Activated CD8-positive, alpha-beta memory T cell treated with anti-CD3 and anti-CD28 coated beads for 36 hours (primary cell): ENCODE measurements around the gene PRMT7. TPM values are rescaled to one million over a fixed set of nuclear protein-coding genes. Genes with fewer than 3 reads are reported as not detected.

Experiments
- CTCF ChIA-PET: fragments of 350-600 bp; sonication (Branson Sonifier 250); formaldehyde crosslinking; loops from one replicate; lab custom pipeline; 2021; ENCODE audit warnings: antibody characterized with exemption; lab: Charles Lee
- POLR2A ChIA-PET: fragments of 350-600 bp; sonication (Branson Sonifier 250); formaldehyde crosslinking; loops from one replicate; lab custom pipeline; 2021; ENCODE audit warnings: antibody characterized with exemption; lab: Charles Lee
- total RNA-seq, 2 experiments: library from RNA; stranded (reverse); gene quantifications; one replicate each; pipeline ENCODE4 v1.2.3, GENCODE V29; 2021

The PRMT7 gene
- total RNA-seq, 2 experiments from 2014 or later = 60.2 to 62.9 TPM

DNA sequence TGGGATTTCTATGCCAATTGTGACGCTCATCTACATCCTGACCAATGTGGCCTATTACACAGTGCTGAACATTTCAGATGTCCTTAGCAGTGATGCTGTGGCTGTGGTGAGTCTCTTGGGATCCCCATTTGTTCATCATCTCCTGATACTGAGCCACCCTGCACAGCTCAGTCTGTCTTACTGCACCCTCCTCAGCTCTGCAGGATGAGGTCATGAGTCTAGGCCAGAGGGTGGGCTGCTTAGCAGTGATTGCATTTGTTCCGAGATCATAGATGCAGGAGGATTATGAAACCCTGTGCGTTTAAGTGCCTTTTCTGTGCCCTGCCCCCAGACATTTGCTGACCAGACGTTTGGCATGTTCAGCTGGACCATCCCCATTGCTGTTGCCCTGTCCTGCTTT, 19.6 kb upstream of the PRMT7 start:
- CTCF ChIA-PET = interaction anchor here (0.8 to 3.8 kb wide), 4 partner anchors 9 to 31 kb away, joined by 3 to 24 read pairs (median 3); no protein-coding TSS in a partner anchor
- POLR2A ChIA-PET = interaction anchor here (0.5 to 1.4 kb wide), 3 partner anchors 17 to 53 kb away, joined by 3 to 4 read pairs (median 3); partner anchors contain the start of gene SLC7A6

DNA sequence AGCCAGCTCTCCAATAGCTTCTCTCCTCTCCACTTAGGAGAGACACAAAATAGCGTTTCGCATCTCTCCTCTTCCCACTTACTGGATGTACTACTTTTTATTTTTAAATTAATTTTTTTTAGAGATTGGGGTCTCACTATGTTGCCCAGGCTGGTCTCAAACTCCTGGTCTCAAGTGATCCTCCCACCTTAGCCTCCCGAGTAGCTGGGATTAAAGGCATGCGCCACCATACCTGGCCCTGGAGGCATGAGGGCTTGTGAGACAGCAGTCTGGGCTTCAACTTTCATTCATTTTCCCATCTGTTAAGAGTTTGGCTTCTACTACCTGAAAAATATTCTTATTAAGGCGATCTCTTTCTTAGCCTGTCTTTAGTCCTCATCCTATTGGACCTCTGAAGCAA, 18.4 kb upstream of the PRMT7 start:
- POLR2A ChIA-PET = interaction anchor here (0.8 kb wide), 1 partner anchor 18 kb away, joined by 3 read pairs; the partner anchor contains the start of genes PRMT7 and SLC7A6OS
- CTCF ChIA-PET = interaction anchor here (0.8 to 1.1 kb wide), 2 partner anchors 32 to 37 kb away, joined by 3 to 6 read pairs; no protein-coding TSS in a partner anchor

DNA sequence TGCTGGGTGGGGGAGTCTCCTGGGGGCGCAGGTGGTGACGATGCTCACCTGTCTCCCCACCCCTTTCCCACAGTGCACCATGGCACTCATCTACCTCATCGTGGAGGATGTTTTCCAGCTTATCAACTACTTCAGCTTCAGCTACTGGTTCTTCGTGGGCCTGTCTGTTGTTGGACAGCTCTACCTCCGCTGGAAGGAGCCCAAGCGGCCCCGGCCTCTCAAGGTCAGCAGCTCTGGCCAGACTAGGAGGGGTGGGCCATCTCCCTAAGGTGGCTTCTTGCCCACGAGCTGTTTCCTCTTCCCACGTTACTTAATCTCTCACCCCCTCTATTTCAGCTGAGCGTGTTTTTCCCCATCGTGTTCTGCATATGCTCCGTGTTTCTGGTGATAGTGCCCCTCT, 14.5 kb upstream of the PRMT7 start:
- ChIA-PET POLR2A (no interaction called here), CTCF (interaction anchor here (0.6 to 4.1 kb wide), 2 partner anchors 33 to 684 kb away, joined by 3 to 18 read pairs; partner anchors contain the start of gene SLC7A6)

DNA sequence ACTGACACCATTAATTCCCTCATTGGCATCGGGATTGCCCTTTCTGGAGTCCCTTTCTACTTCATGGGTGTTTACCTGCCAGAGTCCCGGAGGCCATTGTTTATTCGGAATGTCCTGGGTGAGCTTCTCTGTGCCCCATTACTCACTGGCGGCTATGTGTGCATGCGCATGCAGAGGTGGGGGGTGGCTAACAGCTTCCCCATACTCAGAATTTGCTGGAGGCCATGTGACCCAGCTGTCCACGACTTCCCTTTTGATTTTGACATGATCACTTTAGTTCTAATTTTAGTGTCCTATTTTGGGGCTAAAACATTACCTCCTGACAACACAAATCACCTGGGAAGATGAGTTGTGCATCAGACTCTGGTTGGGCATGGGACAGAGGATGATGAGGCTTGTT, 14.1 kb upstream of the PRMT7 start:
- ChIA-PET POLR2A (no interaction called here), CTCF (interaction anchor here (0.6 to 4.1 kb wide), 2 partner anchors 33 to 684 kb away, joined by 3 to 18 read pairs; partner anchors contain the start of gene SLC7A6)

DNA sequence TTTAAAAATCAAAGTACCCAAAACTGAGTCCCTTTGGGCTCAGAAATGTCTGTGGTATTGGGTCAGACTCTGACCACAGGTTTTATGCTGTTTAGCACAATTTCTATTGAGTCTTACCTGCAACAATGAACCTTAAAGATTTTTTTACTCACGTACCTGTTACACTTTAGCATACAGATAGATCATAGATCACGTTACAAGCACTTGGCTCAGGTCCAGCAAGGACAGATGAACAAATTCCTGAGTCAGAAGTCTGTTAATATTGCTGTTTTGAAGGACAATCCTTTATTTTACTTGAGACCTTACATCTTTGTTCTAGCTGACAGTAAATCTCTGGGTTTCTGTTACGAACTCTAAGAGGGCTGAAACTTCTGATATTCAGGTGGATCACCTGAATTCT, 12.9 kb upstream of the PRMT7 start:
- CTCF ChIA-PET = interaction anchor here (0.7 to 3.3 kb wide), 2 partner anchors 34 to 36 kb away, joined by 3 to 9 read pairs; partner anchors contain the start of gene SLC7A6
- POLR2A ChIA-PET = interaction anchor here (0.7 kb wide), 1 partner anchor 13 kb away, joined by 3 read pairs; the partner anchor contains the start of genes PRMT7 and SLC7A6OS

DNA sequence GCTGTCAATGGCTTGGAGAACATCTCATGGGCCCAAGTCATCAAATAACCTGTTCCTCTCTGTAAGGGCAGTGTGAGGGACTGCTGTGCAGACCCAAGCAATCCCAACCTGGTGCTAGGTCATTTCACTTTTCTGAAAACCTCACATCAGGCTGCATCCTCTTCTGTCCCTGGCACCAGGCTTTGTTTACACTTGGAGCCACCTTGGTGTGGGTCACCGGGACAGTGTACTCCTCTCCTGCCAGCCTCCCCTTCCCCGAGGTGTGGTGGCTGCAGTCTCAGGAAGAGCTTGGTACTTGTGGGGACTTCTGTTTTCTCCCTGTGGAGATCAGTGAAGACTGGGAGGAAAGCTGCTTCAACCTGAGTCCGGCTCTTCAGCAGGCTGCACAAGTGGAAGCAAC, 12.5 kb upstream of the PRMT7 start:
- ChIA-PET CTCF (interaction anchor here (0.7 to 3.3 kb wide), 3 partner anchors 31 to 37 kb away, joined by 3 to 9 read pairs (median 3); partner anchors contain the start of gene SLC7A6), POLR2A (interaction anchor here (0.7 kb wide), 1 partner anchor 13 kb away, joined by 3 read pairs; the partner anchor contains the start of genes PRMT7 and SLC7A6OS)

DNA sequence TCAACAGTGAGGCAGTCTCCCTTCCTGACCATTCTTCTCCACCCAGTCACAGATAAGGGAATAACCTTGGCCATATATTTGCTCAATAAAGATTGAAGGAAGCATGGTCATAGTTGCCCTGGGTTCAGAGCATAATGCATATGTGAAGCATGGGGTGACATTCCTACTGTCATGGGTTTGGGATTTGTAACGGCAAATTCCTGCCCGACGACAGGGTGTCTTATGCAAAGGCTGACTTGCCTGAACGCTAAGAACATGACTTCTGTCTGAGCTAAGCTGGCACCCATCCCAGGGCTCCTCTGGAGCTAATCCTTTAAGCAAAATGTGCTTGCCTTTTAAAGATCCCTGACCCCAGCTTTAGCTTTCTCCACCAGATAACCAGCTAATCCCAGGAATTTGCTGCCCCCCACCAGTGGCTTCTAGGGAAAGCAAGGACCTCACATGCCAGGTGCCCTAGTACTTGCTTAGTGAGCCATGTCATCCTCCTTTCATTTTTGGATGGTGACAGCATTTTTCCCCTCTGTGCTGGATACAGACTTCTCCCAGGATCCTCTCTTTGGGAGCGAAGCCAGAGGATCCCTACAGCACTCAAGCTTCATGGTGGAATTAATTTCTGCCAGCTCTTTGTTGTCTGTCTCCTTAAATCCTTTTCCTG, 11.8 kb upstream of the PRMT7 start:
- POLR2A ChIA-PET = no interaction called here

DNA sequence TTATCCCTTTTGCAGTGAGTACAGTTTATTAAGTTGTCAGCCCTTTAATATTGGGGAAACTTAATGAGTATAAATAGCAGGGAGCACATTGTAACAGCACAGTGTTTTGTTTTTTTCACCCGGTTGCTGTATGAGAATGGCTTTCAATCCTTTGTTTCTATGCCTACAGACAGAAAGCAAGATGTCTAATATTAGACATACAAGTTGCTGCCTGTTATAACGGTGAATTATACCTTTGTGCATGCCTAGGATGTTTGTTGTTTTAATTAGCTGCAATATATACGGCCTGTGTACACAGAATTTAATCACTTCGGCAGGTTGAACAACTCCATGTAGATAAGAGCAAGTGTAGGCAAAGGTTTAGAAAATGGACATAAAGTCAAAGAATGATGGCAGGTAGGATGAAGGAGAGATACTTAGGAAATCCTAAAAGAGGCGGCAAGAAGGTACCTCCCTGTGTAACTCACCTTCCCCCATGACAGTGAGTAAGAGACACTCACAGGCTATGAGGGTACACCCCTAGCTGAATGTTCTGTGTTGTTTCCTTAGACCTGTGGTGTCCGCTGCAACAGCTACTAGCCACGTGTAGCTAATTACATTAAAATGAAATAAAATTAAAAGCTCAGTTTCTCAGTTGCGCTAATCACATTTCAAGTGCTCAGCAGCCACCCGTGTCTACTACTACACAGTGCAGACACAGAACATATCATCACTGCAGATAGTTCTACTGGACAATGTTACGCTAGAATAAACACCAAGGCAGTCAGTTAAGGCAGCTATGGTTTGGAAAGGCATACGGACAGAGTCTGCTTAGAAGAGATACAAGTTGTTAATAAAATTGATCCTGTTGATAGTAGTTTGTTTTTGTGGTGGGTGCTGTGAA, 11.0 kb upstream of the PRMT7 start:
- ChIA-PET CTCF (interaction anchor here (0.7 to 3.3 kb wide), 6 partner anchors 9 to 59 kb away, joined by 3 to 9 read pairs (median 4); partner anchors contain the start of gene SLC7A6), POLR2A (interaction anchor here (0.6 kb wide), 1 partner anchor 1454 kb away, joined by 3 read pairs; no protein-coding TSS in a partner anchor)

More for the DNA sequence above, 11.8 kb upstream of the PRMT7 start:
- CTCF ChIA-PET = interaction anchor here (0.9 to 3.3 kb wide), 3 partner anchors 10 to 36 kb away, joined by 3 to 9 read pairs (median 8); partner anchors contain the start of gene SLC7A6

DNA sequence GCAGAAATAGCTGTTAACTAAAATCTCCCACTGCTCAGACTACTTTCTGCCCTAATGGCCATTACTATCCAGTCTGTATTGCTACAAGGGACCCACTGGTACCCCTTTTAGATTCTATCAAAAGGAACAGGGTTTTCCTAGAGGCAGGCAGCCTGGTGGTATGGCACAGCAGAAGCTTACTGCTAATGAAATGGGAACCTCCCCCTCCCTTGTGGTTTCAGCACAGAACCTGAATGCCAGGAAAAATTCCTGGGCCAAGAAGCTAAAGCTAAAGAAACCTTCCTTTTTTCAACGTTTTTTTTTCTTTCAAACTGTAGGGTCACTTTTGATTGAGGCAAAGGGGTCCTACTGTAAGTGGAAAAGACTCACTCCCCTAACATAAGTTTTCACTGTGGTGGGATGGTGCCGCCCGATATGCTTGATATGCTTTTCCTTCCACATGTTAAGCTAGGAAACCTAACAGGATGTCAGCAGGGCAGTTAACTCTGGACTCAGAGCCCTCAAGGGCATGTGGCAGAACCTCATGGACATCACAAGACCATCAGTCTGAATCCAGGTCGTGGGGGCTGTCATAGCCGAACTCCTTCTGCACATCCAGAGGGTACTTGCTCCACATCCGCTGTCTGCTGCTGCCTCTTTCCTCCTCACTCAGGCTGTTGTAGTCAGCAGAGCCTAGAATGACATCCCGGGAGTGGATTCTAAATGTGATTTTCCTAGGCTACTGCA, 9.9 kb upstream of the PRMT7 start:
- CTCF ChIA-PET = interaction anchor here (0.9 to 3.3 kb wide), 5 partner anchors 10 to 60 kb away, joined by 3 to 9 read pairs (median 6); partner anchors contain the start of genes PRMT7, SLC7A6 and SLC7A6OS
- POLR2A ChIA-PET = interaction anchor here (0.6 to 0.9 kb wide), 2 partner anchors 17 to 1452 kb away, joined by 3 to 4 read pairs; no protein-coding TSS in a partner anchor

DNA sequence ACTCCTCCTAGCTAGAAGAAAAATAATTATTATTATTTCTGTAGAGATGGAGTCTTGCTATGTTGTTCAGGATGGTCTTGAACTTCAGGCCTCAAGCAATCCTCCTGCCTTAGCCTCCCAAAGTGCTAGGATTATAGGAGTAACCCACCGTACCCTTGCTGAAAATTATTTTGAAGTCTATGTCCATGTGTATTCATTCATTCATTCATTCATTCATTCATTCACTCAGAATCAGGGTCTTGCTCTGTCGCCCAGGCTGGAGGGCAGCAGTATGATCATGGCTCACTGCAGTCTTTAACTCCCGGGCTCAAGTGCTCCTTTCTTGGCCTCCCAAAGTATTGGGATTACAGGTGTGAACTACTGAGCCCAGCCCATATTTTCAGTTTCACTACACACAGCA, 4.2 kb upstream of the PRMT7 start:
- ChIA-PET CTCF (no interaction called here), POLR2A (no interaction called here)

DNA sequence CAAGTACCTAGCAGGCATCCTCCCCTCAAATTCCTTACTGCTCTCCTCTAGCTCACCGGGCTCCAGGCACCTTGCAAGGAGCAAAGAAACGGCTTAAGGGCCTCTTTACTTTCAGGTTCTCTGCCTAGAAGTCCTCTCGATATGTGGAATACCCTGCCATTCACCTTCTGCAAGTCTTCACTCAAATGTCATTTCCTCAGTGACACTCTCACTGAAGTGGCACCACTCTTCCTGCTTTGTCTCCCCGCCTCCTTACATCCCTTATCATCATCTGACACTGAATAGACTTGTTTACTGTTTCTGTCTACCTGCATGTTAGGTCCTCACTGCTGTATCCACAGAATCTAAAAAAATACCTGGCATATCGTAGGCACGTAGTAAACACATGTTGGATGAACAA, 1.0 kb upstream of the PRMT7 start:
- ChIA-PET CTCF (interaction anchor here (0.9 to 1.2 kb wide), 2 partner anchors 47 to 48 kb away, joined by 4 to 6 read pairs; no protein-coding TSS in a partner anchor), POLR2A (no interaction called here)

DNA sequence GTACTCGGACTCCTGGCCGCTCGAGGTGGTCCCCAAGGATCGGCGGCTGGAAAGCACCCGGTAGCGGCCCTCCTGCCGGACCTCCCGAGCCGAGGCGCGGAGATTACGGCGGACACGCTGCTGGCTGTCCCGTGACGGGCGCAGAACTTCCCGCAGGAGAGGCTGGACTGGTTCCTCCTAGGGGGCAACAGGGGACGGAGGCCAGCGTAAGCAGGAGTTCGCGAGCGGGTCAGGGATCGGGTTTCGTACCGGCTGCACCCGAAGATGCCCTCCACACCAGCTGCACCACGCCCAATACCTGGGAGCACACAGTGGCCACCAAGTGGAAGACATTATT, 414 bp upstream of the PRMT7 start:
- ChIA-PET POLR2A (interaction anchor here (0.5 to 1.8 kb wide), 11 partner anchors 9 to 347 kb away, joined by 3 to 21 read pairs (median 4); partner anchors contain the start of gene SLC7A6), CTCF (interaction anchor here (0.7 to 2.4 kb wide), 12 partner anchors 9 to 65 kb away, joined by 3 to 23 read pairs (median 3); partner anchors contain the start of genes PLA2G15 and SLC7A6)

DNA sequence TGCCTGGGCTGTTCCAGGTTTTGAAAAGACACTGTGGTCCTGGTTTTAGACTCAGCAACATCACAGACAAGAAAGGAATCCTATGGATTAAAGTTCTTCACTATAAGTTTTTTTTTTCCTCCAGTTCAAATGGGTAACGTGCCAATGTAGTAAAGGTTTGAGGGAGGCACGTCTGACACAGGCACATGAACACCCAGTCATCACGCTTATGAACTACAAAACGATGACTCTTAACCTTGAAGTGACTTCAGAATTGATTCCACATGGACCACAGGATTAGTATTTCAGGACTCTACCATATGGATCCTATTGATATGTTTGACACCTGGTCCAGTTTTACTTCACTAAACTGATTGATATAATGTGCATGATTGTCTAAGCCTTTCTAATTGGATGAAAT, 2.3 kb downstream of the PRMT7 start:
- POLR2A ChIA-PET = no interaction called here
- CTCF ChIA-PET = interaction anchor here (2.4 kb wide), 1 partner anchor 52 kb away, joined by 7 read pairs; no protein-coding TSS in a partner anchor

DNA sequence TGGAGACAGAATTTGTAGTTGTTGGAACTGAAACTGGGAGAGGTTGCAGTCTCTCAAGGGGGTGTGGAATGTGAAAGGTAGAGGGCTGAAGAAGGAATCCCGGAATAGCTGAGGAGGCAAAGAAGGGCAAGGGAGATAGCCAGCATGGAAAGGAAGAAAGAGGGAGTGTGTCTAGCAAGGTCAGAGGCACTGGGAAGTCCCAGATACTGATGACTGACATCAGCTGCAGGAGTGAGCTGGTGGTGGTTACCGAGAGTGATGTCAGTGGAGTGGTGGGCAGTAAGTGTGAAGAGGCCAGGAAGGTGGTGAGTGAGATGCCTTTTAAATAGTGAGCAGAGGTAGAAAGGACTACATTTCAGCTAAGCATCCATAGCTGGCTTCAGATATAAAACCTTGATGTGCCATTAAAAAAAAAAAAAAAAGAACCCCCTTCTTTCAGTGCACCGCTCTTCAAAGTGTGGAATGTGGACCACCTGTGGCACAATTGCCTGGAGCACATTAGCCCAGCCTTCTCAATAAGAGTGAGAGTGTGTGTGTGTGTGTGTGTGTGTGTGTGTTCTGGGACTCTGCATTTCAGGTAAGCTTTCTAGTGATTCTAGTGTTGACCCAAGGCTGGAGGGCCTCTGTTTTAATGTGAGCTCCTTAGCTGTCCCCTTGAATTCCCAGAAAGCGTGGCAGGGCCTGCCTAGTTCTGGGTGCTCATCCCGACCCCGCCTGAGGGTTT, 8.5 kb downstream of the PRMT7 start:
- ChIA-PET CTCF (interaction anchor here (1.1 to 6.1 kb wide), 4 partner anchors 9 to 57 kb away, joined by 3 to 64 read pairs (median 8); partner anchors contain the start of genes PRMT7, SLC7A6 and SLC7A6OS), POLR2A (interaction anchor here (1.0 to 1.3 kb wide), 4 partner anchors 9 to 58 kb away, joined by 4 to 10 read pairs (median 7); partner anchors contain the start of genes PRMT7, SLC7A6 and SLC7A6OS)

DNA sequence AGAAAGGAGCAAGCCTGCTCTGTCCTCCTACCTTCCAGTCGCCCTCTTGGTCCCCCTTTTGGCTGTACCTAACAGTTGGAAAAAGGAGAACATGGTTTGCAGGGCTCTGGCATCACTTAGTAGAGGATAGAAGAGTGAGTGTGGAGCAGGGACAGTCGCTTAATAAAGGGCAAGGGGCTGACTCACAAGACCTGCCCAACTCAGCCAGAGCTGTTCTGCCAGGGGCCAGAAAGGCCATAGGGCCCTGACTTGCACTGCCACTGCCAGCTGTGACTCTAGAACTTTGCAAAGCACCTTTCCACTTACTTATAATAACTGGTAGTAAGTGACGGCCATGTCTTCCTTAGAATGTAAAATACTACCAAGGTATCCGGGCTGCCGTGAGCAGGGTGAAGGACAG, 13.5 kb downstream of the PRMT7 start:
- POLR2A ChIA-PET = interaction anchor here (0.6 kb wide), 1 partner anchor 256 kb away, joined by 5 read pairs; no protein-coding TSS in a partner anchor
- CTCF ChIA-PET = interaction anchor here (6.1 kb wide), 1 partner anchor 62 kb away, joined by 64 read pairs; the partner anchor contains the start of gene SLC7A6

DNA sequence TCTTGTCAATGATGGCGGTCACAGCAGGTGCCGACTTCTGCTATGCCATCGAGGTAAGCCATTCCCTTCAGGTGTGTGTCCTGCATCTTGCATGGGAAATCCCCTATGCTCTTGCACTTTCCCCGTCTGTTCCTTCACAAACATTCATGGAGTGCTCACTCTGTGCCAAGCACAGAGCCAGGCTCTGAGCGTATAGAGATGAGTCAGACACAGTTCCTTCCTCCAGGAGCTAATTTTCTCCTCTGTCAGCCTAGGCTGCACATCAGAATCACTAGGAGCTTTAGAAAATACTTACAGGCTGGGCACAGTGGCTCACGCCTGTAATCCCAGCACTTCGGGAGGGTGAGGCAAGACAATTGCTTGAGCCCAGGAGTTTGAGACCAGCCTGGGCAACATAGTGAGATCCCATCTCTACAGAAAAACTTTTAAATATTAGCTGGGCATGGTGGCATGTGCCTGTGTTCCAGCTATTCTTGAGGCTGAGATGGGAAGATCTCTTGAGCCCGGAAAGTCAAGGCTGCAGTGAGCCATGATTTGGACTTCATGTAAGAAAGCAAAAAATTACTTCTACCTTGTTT, 14.1 kb downstream of the PRMT7 start:
- ChIA-PET POLR2A (interaction anchor here (0.6 kb wide), 1 partner anchor 257 kb away, joined by 5 read pairs; no protein-coding TSS in a partner anchor), CTCF (interaction anchor here (6.0 to 6.1 kb wide), 2 partner anchors 63 to 64 kb away, joined by 64 to 160 read pairs; partner anchors contain the start of gene SLC7A6)
